ENCODE results near the gene CFAP299. TPM values are rescaled to one million over a fixed set of nuclear protein-coding genes. Genes with fewer than 3 reads are reported as not detected.

Gene CFAP299
- total RNA-seq, 1 donor: 2.5 TPM

- Histone ChIP-seq H3K4me1 (ENCODE audit: insufficient read depth, low read length) (peaks cover 4% of the 10 kb centered on the region), H3K27me3 (ENCODE audit: insufficient read depth, low read length) (no peaks in the 10 kb centered on the region), H2AFZ (ENCODE audit: low read length) (no peak overlapping the region), H3K4me2 (ENCODE audit: insufficient read depth, low read length) (no peak overlapping the region), H3K79me2 (ENCODE audit: insufficient read depth, low read length) (no peaks in the 10 kb centered on the region), H3K9me3 (ENCODE audit: low read depth, low read length) (no peaks in the 10 kb centered on the region), H3K27ac (ENCODE audit: low read depth, low read length) (no peak overlapping the region), H4K20me1 (ENCODE audit: insufficient read depth, low read length) (no peaks in the 10 kb centered on the region), H3K4me3 (ENCODE audit: insufficient read depth, low read length) (no peak overlapping the region), H3K36me3 (ENCODE audit: insufficient read depth, low read length) (peaks cover 8% of the 10 kb centered on the region)
- no peak for DNase-seq (ENCODE audit: insufficient read length, low spot score, missing footprints)
- TF ChIP-seq CTCF (IDR thresholded peaks at IDR 0.05; ENCODE audit: extremely low read depth, low read depth, low read length): no peak
Observed at GRCh38 chr4:80386281-80386886, 50.9 kb downstream of the CFAP299 start.

GRCh38 chr4:80387390-80388283 is 52.1 kb downstream of the CFAP299 start:
- no peaks in the 10 kb centered on the region for H3K9me3 ChIP-seq (ENCODE audit: low read depth, low read length)
- H2AFZ ChIP-seq (ENCODE audit: low read length): no peak overlapping the region
- no peak overlapping the region for H3K4me2 ChIP-seq (ENCODE audit: insufficient read depth, low read length)
- peaks cover 4% of the 10 kb centered on the region for H3K4me1 ChIP-seq (ENCODE audit: insufficient read depth, low read length)
- H4K20me1 ChIP-seq (ENCODE audit: insufficient read depth, low read length): no peaks in the 10 kb centered on the region
- H3K79me2 ChIP-seq (ENCODE audit: insufficient read depth, low read length): no peaks in the 10 kb centered on the region
- no peak overlapping the region for H3K4me3 ChIP-seq (ENCODE audit: insufficient read depth, low read length)
- TF ChIP-seq CTCF (IDR thresholded peaks at IDR 0.05; ENCODE audit: extremely low read depth, low read depth, low read length): no peak
- DNase-seq (ENCODE audit: insufficient read length, low spot score, missing footprints): no peak
- H3K27ac ChIP-seq (ENCODE audit: low read depth, low read length): no peak overlapping the region
- H3K36me3 ChIP-seq (ENCODE audit: insufficient read depth, low read length): peaks cover 8% of the 10 kb centered on the region
- H3K27me3 ChIP-seq (ENCODE audit: insufficient read depth, low read length): no peaks in the 10 kb centered on the region

GRCh38 chr4:80388284-80388607 is 52.7 kb downstream of the CFAP299 start:
- Histone ChIP-seq H2AFZ (ENCODE audit: low read length) (no peak overlapping the region), H3K27me3 (ENCODE audit: insufficient read depth, low read length) (no peaks in the 10 kb centered on the region), H3K9me3 (ENCODE audit: low read depth, low read length) (no peaks in the 10 kb centered on the region), H3K36me3 (ENCODE audit: insufficient read depth, low read length) (peaks cover 8% of the 10 kb centered on the region), H3K27ac (ENCODE audit: low read depth, low read length) (no peak overlapping the region), H3K4me1 (ENCODE audit: insufficient read depth, low read length) (peaks cover 8% of the 10 kb centered on the region), H3K4me2 (ENCODE audit: insufficient read depth, low read length) (no peak overlapping the region), H3K79me2 (ENCODE audit: insufficient read depth, low read length) (no peaks in the 10 kb centered on the region), H3K4me3 (ENCODE audit: insufficient read depth, low read length) (no peak overlapping the region), H4K20me1 (ENCODE audit: insufficient read depth, low read length) (no peaks in the 10 kb centered on the region)
- TF ChIP-seq CTCF (IDR thresholded peaks at IDR 0.05; ENCODE audit: extremely low read depth, low read depth, low read length): no peak
- DNase-seq (ENCODE audit: insufficient read length, low spot score, missing footprints): no peak

- H3K36me3 ChIP-seq (ENCODE audit: insufficient read depth, low read length): peaks cover 8% of the 10 kb centered on the region
- no peak overlapping the region for H3K27ac ChIP-seq (ENCODE audit: low read depth, low read length)
- H3K79me2 ChIP-seq (ENCODE audit: insufficient read depth, low read length): no peaks in the 10 kb centered on the region
- TF ChIP-seq CTCF (IDR thresholded peaks at IDR 0.05; ENCODE audit: extremely low read depth, low read depth, low read length): no peak
- peaks cover 12% of the 10 kb centered on the region for H3K4me1 ChIP-seq (ENCODE audit: insufficient read depth, low read length)
- DNase-seq (ENCODE audit: insufficient read length, low spot score, missing footprints): no peak
- H4K20me1 ChIP-seq (ENCODE audit: insufficient read depth, low read length): no peaks in the 10 kb centered on the region
- no peaks in the 10 kb centered on the region for H3K27me3 ChIP-seq (ENCODE audit: insufficient read depth, low read length)
- no peak overlapping the region for H3K4me2 ChIP-seq (ENCODE audit: insufficient read depth, low read length)
- H3K9me3 ChIP-seq (ENCODE audit: low read depth, low read length): no peaks in the 10 kb centered on the region
- no peak overlapping the region for H3K4me3 ChIP-seq (ENCODE audit: insufficient read depth, low read length)
- no peak overlapping the region for H2AFZ ChIP-seq (ENCODE audit: low read length)
Observed at GRCh38 chr4:80390178-80390577, 54.6 kb downstream of the CFAP299 start.
